SK-N-MC (cell line): ENCODE results near the gene MINK1.

Experiments used
- EZH2 ChIP-seq: fragments of 200-600 bp; sonication (generic); IDR thresholded peaks from one replicate; pipeline ENCODE4 v1.6.1; 2017; ENCODE audit warnings: antibody characterized with exemption
- POLR2AphosphoS5 ChIP-seq: IDR thresholded peaks from 2 replicates; pipeline ENCODE4 v1.6.1; 2012; ENCODE audit warnings: mild to moderate bottlenecking, low read depth, low read length, borderline replicate concordance

DNA sequence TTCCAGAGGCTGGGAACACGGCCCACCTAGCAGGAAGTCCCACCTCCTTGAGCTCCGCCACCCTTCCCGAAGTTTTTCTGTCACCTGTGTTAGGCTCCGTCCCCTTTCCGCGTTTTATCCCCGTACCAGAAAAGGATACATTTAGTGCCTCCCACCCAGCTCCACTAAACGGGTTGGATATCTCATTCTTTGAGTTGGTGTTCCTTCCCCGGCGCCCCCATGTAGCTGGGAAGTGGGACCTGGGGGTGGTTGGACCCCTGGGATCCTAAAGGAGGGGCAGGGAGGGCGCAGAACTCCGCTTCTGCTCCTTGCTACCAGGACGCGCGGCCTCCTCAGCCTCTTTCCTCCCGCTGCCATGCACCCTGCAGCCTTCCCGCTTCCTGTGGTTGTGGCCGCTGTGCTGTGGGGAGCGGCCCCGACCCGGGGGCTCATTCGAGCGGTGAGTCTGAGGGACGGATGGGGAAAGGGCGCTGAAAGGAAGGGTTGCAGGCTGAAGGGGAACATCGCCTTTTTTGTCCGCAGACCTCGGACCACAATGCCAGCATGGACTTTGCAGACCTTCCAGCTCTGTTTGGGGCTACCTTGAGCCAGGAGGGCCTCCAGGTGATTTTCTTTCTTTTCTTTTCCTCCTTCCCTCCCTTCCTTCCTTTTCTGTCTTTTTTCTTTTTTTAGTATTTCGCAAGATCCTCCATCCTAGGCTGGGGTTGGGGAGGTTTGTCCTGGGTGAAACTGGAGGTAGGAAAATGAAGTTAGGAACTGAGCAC lies 107.6 kb downstream of the MINK1 start:
- TF ChIP-seq POLR2AphosphoS5 (peak; percentile 29; the same call in 1 of the 2 replicates), EZH2 (no peak)
